Lower lobe of right lung (tissue), 2 donors: ENCODE data around the gene NRXN3. TPM values are rescaled to one million over a fixed set of nuclear protein-coding genes. Genes with fewer than 3 reads are reported as not detected.

ENCODE experiments used
- ATAC-seq, 2 donors: fragments of 200-7000 bp; cut with Tn5 transposase; one replicate each; pipeline ENCODE4 v1.9.1; 2020 to 2022; ENCODE audit warnings: mild to moderate bottlenecking in 2 of 2, moderate library complexity in 2 of 2
- DNase-seq: peaks from one replicate; pipeline ENCODE4 v3.0.0-alpha.2; 2020
- H3K27ac ChIP-seq: fragments of 200-600 bp; one replicate; pipeline ENCODE4 v1.8.0; 2022
- H3K27me3 ChIP-seq: fragments of 200-600 bp; one replicate; pipeline ENCODE4 v1.8.0; 2022; ENCODE audit warnings: low read depth
- H3K36me3 ChIP-seq: fragments of 200-600 bp; one replicate; pipeline ENCODE4 v1.8.0; 2022; ENCODE audit warnings: mild to moderate bottlenecking
- H3K4me1 ChIP-seq: fragments of 200-600 bp; one replicate; pipeline ENCODE4 v1.8.0; 2022
- H3K4me3 ChIP-seq: fragments of 200-600 bp; one replicate; pipeline ENCODE4 v1.8.0; 2022; ENCODE audit warnings: mild to moderate bottlenecking
- H3K9me3 ChIP-seq: fragments of 200-600 bp; one replicate; pipeline ENCODE4 v1.8.0; 2022
- CTCF ChIP-seq: fragments of 200-600 bp; IDR thresholded peaks from one replicate; pipeline ENCODE4 v1.8.0; 2022; ENCODE audit warnings: antibody characterized with exemption, mild to moderate bottlenecking
- intact Hi-C: fragments of 100-400 bp; cut with DNase I; formaldehyde crosslinking; loops from one replicate; pipeline ENCODE4 v1.11.0; 2022
- total RNA-seq: library from RNA; stranded (reverse); fragmentation: NEBNext Ultra II Directional; extraction: Animal tissue kit (Norgen Biotek cat#: 25700); gene quantifications from one replicate; pipeline ENCODE4 v1.2.1, GENCODE V29; 2021
- donor health status: DM: no; HTN: yes; CAD: no; lungs with severe emphysema.

Gene NRXN3
- total RNA-seq, 1 donor from 2014 or later = 9.0 TPM

- Histone ChIP-seq H3K36me3 (no peaks in the 10 kb centered on the region), H3K27ac (no peak overlapping the region), H3K4me1 (peaks cover 3% of the 10 kb centered on the region), H3K27me3 (no peaks in the 10 kb centered on the region), H3K4me3 (no peak overlapping the region), H3K9me3 (no peaks in the 10 kb centered on the region)
- no peak for TF ChIP-seq CTCF
- DNase-seq = no peak
- ATAC-seq = no peak
- intact Hi-C loops = no loop called here
These were observed 108.5 kb downstream of the NRXN3 start for GRCh38 chr14:78278464-78279250.

GRCh38 chr14:78282437-78282836 lies 112.3 kb downstream of the NRXN3 start:
- H3K27ac ChIP-seq = no peak overlapping the region
- intact Hi-C loops = no loop called here
- H3K4me3 ChIP-seq = no peak overlapping the region
- peaks cover under 1% of the 10 kb centered on the region for H3K4me1 ChIP-seq
- DNase-seq (no peak), ATAC-seq (no peak)
- no peaks in the 10 kb centered on the region for H3K27me3 ChIP-seq
- H3K9me3 ChIP-seq = no peaks in the 10 kb centered on the region
- H3K36me3 ChIP-seq = no peaks in the 10 kb centered on the region
- no peak for TF ChIP-seq CTCF

- no peaks in the 10 kb centered on the region for H3K4me1 ChIP-seq
- no peak for ATAC-seq
- DNase-seq = no peak
These were observed 116.0 kb downstream of the NRXN3 start for GRCh38 chr14:78286210-78286609.

GRCh38 chr14:78292003-78292402 lies 121.8 kb downstream of the NRXN3 start:
- no peaks in the 10 kb centered on the region for H3K36me3 ChIP-seq
- ATAC-seq (no peak), DNase-seq (no peak)
- H3K4me1 ChIP-seq = no peaks in the 10 kb centered on the region
- H3K27me3 ChIP-seq = no peaks in the 10 kb centered on the region
- no peak overlapping the region for H3K27ac ChIP-seq
- TF ChIP-seq CTCF = no peak
- intact Hi-C loops = no loop called here
- no peak overlapping the region for H3K4me3 ChIP-seq
- no peaks in the 10 kb centered on the region for H3K9me3 ChIP-seq

More at GRCh38 chr14:78286210-78286609, 116.0 kb downstream of the NRXN3 start:
- Histone ChIP-seq H3K36me3 (no peaks in the 10 kb centered on the region), H3K9me3 (no peaks in the 10 kb centered on the region), H3K4me3 (no peak overlapping the region), H3K27ac (no peak overlapping the region), H3K27me3 (no peaks in the 10 kb centered on the region)
- TF ChIP-seq CTCF = no peak
- intact Hi-C loops = no loop called here

- intact Hi-C loops = no loop called here
- ATAC-seq = no peak
These were observed 127.7 kb downstream of the NRXN3 start for GRCh38 chr14:78297858-78298257.

More at GRCh38 chr14:78297858-78298257, 127.7 kb downstream of the NRXN3 start:
- no peak for DNase-seq
- no peak for TF ChIP-seq CTCF
- H3K27ac ChIP-seq = no peak overlapping the region
- H3K36me3 ChIP-seq = no peaks in the 10 kb centered on the region
- H3K4me3 ChIP-seq = no peak overlapping the region
- no peaks in the 10 kb centered on the region for H3K9me3 ChIP-seq
- H3K27me3 ChIP-seq = no peaks in the 10 kb centered on the region
- H3K4me1 ChIP-seq = no peaks in the 10 kb centered on the region
